OCI-M2 (cell line): ENCODE data around the gene EMX2.

Experiments
- DNase-seq: peaks from one replicate; lab custom pipeline; 2025; ENCODE audit not compliant: unreplicated experiment; lab: John Stamatoyannopoulos, UW

The EMX2 gene

GRCh38 chr10:117544004-117544701 lies 1.6 kb downstream of the EMX2 start:
- DNase-seq, result no peak

- DNase-seq, result no peak
Observed at GRCh38 chr10:117544711-117545140, 2.2 kb downstream of the EMX2 start.

GRCh38 chr10:117545141-117546019 lies 2.8 kb downstream of the EMX2 start:
- DNase-seq, result no peak

- no peak for DNase-seq
Observed at GRCh38 chr10:117546020-117546580, 3.6 kb downstream of the EMX2 start.

GRCh38 chr10:117546581-117547015 lies 4.1 kb downstream of the EMX2 start:
- no peak for DNase-seq

GRCh38 chr10:117547016-117547715 lies 4.6 kb downstream of the EMX2 start:
- DNase-seq, result no peak

- no peak for DNase-seq
Observed at GRCh38 chr10:117547716-117548668, 5.4 kb downstream of the EMX2 start.

GRCh38 chr10:117549100-117549585 lies 6.6 kb downstream of the EMX2 start:
- no peak for DNase-seq

GRCh38 chr10:117550076-117550475 lies 7.5 kb downstream of the EMX2 start:
- no peak for DNase-seq

GRCh38 chr10:117550599-117551329 lies 8.2 kb downstream of the EMX2 start:
- no peak for DNase-seq

GRCh38 chr10:117551330-117552155 lies 9.0 kb downstream of the EMX2 start:
- DNase-seq, result no peak

- no peak for DNase-seq
Observed at GRCh38 chr10:117552156-117552631, 9.6 kb downstream of the EMX2 start.

- DNase-seq, result no peak
Observed at GRCh38 chr10:117552701-117553141, 10.2 kb downstream of the EMX2 start.

GRCh38 chr10:117553142-117553814 lies 10.7 kb downstream of the EMX2 start:
- no peak for DNase-seq

GRCh38 chr10:117553815-117554172 lies 11.2 kb downstream of the EMX2 start:
- no peak for DNase-seq

GRCh38 chr10:117554241-117554814 lies 11.8 kb downstream of the EMX2 start:
- DNase-seq, result no peak

- no peak for DNase-seq
Observed at GRCh38 chr10:117555017-117555416, 12.5 kb downstream of the EMX2 start.
